Hepatocyte (in vitro differentiated cells): ENCODE measurements around the gene SHROOM2. TPM values are rescaled to one million over a fixed set of nuclear protein-coding genes. Genes with fewer than 3 reads are reported as not detected.

ENCODE experiments used
- DNase-seq: peaks from one replicate; pipeline ENCODE4 v3.0.0-alpha.2; 2016; ENCODE audit warnings: low spot score
- H2AFZ ChIP-seq: fragments of 200-600 bp; sonication (generic); 2 replicates; pipeline ENCODE4 v1.6.0; 2016; ENCODE audit warnings: antibody characterized with exemption, mild to moderate bottlenecking
- H3K27ac ChIP-seq: fragments of 200-600 bp; sonication (generic); 2 replicates; pipeline ENCODE4 v1.5.1; 2016; ENCODE audit warnings: mild to moderate bottlenecking
- H3K27me3 ChIP-seq: fragments of 200-600 bp; sonication (generic); 2 replicates; pipeline ENCODE4 v1.6.1; 2016
- H3K36me3 ChIP-seq: fragments of 200-600 bp; sonication (generic); replicated peaks from 2 replicates; pipeline ENCODE4 v1.5.1; 2016; ENCODE audit warnings: low read depth; ENCODE audit not compliant: insufficient read depth
- H3K4me1 ChIP-seq: fragments of 200-600 bp; sonication (generic); 2 replicates; pipeline ENCODE4 v1.5.1; 2016; ENCODE audit warnings: mild to moderate bottlenecking, moderate library complexity; ENCODE audit not compliant: insufficient read depth
- H3K4me2 ChIP-seq: fragments of 200-600 bp; sonication (generic); 2 replicates; pipeline ENCODE4 v1.6.0; 2016
- H3K4me3 ChIP-seq: fragments of 200-600 bp; sonication (generic); 2 replicates; pipeline ENCODE4 v1.5.1; 2016; ENCODE audit warnings: mild to moderate bottlenecking
- H3K79me2 ChIP-seq: fragments of 200-600 bp; sonication (generic); 2 replicates; pipeline ENCODE4 v1.6.0; 2017; ENCODE audit warnings: mild to moderate bottlenecking
- H3K9me2 ChIP-seq: fragments of 200-600 bp; sonication (generic); replicated peaks from 2 replicates; pipeline ENCODE4 v1.6.0; 2017; ENCODE audit warnings: mild to moderate bottlenecking; ENCODE audit not compliant: insufficient read depth
- H3K9me3 ChIP-seq: fragments of 200-600 bp; sonication (generic); 2 replicates; pipeline ENCODE4 v1.5.1; 2016; ENCODE audit warnings: low read depth, mild to moderate bottlenecking
- H4K20me1 ChIP-seq: fragments of 200-600 bp; sonication (generic); 2 replicates; pipeline ENCODE4 v1.6.0; 2016; ENCODE audit warnings: mild to moderate bottlenecking; ENCODE audit not compliant: insufficient read depth, poor library complexity, severe bottlenecking
- CTCF ChIP-seq: fragments of 200-600 bp; sonication (generic); IDR thresholded peaks from 2 replicates; pipeline ENCODE4 v1.5.1; 2016; ENCODE audit warnings: antibody characterized with exemption, mild to moderate bottlenecking; ENCODE audit not compliant: poor library complexity
- EZH2 ChIP-seq: fragments of 200-600 bp; sonication (generic); IDR thresholded peaks from 2 replicates; pipeline ENCODE4 v1.6.1; 2016; ENCODE audit warnings: antibody characterized with exemption, mild to moderate bottlenecking, borderline replicate concordance
- EZH2phosphoT487 ChIP-seq: fragments of 200-600 bp; sonication (generic); IDR thresholded peaks from one replicate; pipeline ENCODE4 v1.6.1; 2018; ENCODE audit warnings: antibody characterized with exemption, mild to moderate bottlenecking, low read depth, moderate library complexity; ENCODE audit not compliant: unreplicated experiment, severe bottlenecking
- WGBS: methylation state at CpG from one replicate; pipeline ENCODE4 v1.1.6; 2016; ENCODE audit warnings: low lambda C conversion rate; ENCODE audit errors: missing lambda C conversion rate; 5-methylcytosine and 5-hydroxymethylcytosine counted together
- polyA plus RNA-seq: library from polyadenylated mRNA; unstranded; fragments of >200 nt; fragmentation: Nextera tagmentation; extraction: Ambion mirVana; gene quantifications from 2 replicates; pipeline ENCODE4 v1.2.1, GENCODE V29; 2016
- total RNA-seq: library from RNA; depleted of rRNA; stranded (reverse); fragments of >200 nt; gene quantifications from 2 replicates; pipeline ENCODE4 v1.2.3, GENCODE V29; 2014

SHROOM2 gene
- total and polyA plus RNA-seq, 2 experiments from 2014 or later: 6.9 to 8.5 TPM

- Histone ChIP-seq H4K20me1 (no peaks in the 10 kb centered on the region), H3K27ac (no peak overlapping the region), H3K27me3 (no peaks in the 10 kb centered on the region), H3K4me3 (no peak overlapping the region), H3K36me3 (no peaks in the 10 kb centered on the region), H3K9me3 (no peaks in the 10 kb centered on the region), H3K4me2 (no peak overlapping the region), H3K79me2 (no peaks in the 10 kb centered on the region), H3K4me1 (peaks cover 3% of the 10 kb centered on the region), H3K9me2 (no peaks in the 10 kb centered on the region), H2AFZ (no peak overlapping the region)
- no peak for DNase-seq
- WGBS: 84% methylated on average over 1 of the region's 1 CpG
- TF ChIP-seq CTCF: no peak
- TF ChIP-seq EZH2: no peak
- no peak for TF ChIP-seq EZH2phosphoT487
Measured at GRCh38 chrX:9860826-9861225, 74.6 kb downstream of the SHROOM2 start.

DNA sequence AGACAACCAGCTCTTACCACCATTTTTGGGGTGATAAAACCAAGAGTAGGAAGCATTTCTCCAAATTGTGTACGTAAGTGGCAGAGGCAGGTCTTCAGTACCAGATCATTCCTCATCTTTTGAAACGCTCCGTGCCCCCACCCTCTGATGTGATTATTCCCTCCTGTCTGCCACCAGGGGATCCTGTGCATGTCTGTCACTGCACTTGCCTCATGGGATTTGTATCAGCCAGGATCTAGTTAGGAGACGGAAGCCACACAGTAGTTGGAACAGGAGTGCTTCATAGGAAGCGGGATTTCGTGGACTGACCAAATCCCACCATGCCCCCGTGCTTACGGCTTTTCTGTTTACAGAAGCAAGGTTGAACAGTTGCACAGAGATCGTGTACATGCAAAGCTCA lies 75.5 kb downstream of the SHROOM2 start:
- 76% methylated on average over 9 of the region's 9 CpGs for WGBS
- no peaks in the 10 kb centered on the region for H3K79me2 ChIP-seq
- no peaks in the 10 kb centered on the region for H3K9me3 ChIP-seq
- H4K20me1 ChIP-seq: no peaks in the 10 kb centered on the region
- no peaks in the 10 kb centered on the region for H3K36me3 ChIP-seq
- H2AFZ ChIP-seq: no peak overlapping the region
- H3K9me2 ChIP-seq: no peaks in the 10 kb centered on the region
- no peaks in the 10 kb centered on the region for H3K27me3 ChIP-seq
- no peak overlapping the region for H3K4me2 ChIP-seq
- H3K4me1 ChIP-seq: no peaks in the 10 kb centered on the region
- no peak for DNase-seq
- no peak overlapping the region for H3K27ac ChIP-seq
- no peak overlapping the region for H3K4me3 ChIP-seq
- TF ChIP-seq EZH2phosphoT487 (no peak), EZH2 (no peak), CTCF (no peak)

- no peaks in the 10 kb centered on the region for H3K9me3 ChIP-seq
- H3K4me1 ChIP-seq: no peaks in the 10 kb centered on the region
- 85% methylated on average over 11 of the region's 11 CpGs for WGBS
- no peaks in the 10 kb centered on the region for H3K36me3 ChIP-seq
- H4K20me1 ChIP-seq: no peaks in the 10 kb centered on the region
- no peak overlapping the region for H3K4me2 ChIP-seq
- no peaks in the 10 kb centered on the region for H3K79me2 ChIP-seq
- no peaks in the 10 kb centered on the region for H3K9me2 ChIP-seq
- TF ChIP-seq CTCF (no peak), EZH2phosphoT487 (no peak), EZH2 (no peak)
- no peak overlapping the region for H3K27ac ChIP-seq
- H3K4me3 ChIP-seq: no peak overlapping the region
- H3K27me3 ChIP-seq: no peaks in the 10 kb centered on the region
- no peak for DNase-seq
- no peak overlapping the region for H2AFZ ChIP-seq
Measured at GRCh38 chrX:9862525-9862924, 76.3 kb downstream of the SHROOM2 start.

GRCh38 chrX:9862953-9863352 lies 76.7 kb downstream of the SHROOM2 start:
- H3K4me1 ChIP-seq: no peaks in the 10 kb centered on the region
- no peaks in the 10 kb centered on the region for H3K9me3 ChIP-seq
- no peak for DNase-seq
- no peaks in the 10 kb centered on the region for H3K9me2 ChIP-seq
- H3K27ac ChIP-seq: no peak overlapping the region
- no peaks in the 10 kb centered on the region for H3K27me3 ChIP-seq
- H3K4me3 ChIP-seq: no peak overlapping the region
- no peaks in the 10 kb centered on the region for H4K20me1 ChIP-seq
- no peaks in the 10 kb centered on the region for H3K36me3 ChIP-seq
- no peak overlapping the region for H3K4me2 ChIP-seq
- no peaks in the 10 kb centered on the region for H3K79me2 ChIP-seq
- no peak overlapping the region for H2AFZ ChIP-seq
- TF ChIP-seq CTCF: no peak
- no peak for TF ChIP-seq EZH2phosphoT487
- TF ChIP-seq EZH2: no peak
- 89% methylated on average over 7 of the region's 7 CpGs for WGBS
